Renal cortex interstitium (tissue), 11 donors: ENCODE measurements around the gene YWHAB. TPM values are rescaled to one million over a fixed set of nuclear protein-coding genes. Genes with fewer than 3 reads are reported as not detected.

ENCODE experiments used
- DNase-seq, 11 donors: peaks; one replicate each; pipeline ENCODE4 v3.0.0-alpha.2; 2013; ENCODE audit warnings: low read depth in 9 of 11, low spot score in 4 of 11; ENCODE audit errors: extremely low read depth in 1 of 11
- polyA plus RNA-seq, 3 donors: library from polyadenylated mRNA; unstranded; fragments of 120-200 nt; gene quantifications; one replicate each; pipeline ENCODE4 v1.2.1, GENCODE V29; 2013; ENCODE audit not compliant: insufficient read length in 3 of 3

YWHAB gene
- polyA plus RNA-seq, 3 donors = 203 to 250 (median 209) TPM

GRCh38 chr20:44931911-44932310, 46.4 kb downstream of the YWHAB start:
- DNase-seq = no peak

GRCh38 chr20:44932916-44933315, 47.4 kb downstream of the YWHAB start:
- DNase-seq = no peak

- no peak for DNase-seq
Measured at GRCh38 chr20:44936510-44936909, 51.0 kb downstream of the YWHAB start.

DNA sequence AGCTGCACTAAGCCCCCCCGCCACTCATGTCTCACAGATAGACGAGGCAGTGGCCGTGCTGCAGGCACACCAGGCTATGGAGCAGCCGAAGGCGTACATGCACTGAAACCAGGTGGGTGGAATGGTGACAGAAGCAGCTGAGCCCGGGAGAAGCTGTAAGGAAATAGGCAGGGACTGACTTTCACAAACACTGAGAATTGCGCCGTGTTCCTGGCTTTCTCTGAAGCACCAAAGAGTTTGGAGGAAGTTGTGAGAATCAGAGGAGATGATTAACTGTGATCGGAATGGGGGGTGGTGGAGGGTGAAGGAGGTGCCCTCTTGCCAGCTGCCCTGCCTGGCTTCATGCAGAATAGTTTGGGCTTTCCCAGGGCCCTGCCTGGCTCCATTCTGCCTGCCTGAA, 53.1 kb downstream of the YWHAB start:
- no peak for DNase-seq

DNA sequence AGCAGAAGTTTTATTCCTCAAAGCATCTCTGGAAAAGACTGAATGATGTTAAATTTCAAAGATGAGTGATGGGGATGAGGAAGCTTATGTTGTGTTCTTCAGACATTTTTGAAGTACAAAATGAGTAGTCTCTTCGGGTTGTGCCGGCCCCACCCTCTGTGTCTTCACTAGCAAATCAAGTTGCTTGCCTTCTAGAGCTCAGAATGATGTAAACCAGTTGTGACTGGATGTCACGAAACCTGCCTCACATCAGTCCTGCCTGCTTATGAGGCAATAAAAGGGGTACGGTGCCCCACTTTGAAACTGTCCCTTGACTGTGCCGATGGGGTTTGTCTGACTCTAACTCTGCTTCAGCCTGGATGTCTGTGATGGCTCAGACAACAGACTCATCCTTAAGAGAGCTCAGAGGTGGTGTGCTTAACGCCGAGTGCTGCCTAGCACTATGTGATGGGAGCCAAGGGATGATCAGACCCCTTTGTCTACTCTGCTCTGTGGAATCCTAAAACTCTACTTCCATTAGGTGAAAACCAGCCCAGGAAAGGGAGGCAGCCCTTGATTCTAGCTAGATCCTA, 55.7 kb downstream of the YWHAB start:
- no peak for DNase-seq

GRCh38 chr20:44942264-44942973, 56.9 kb downstream of the YWHAB start:
- DNase-seq = no peak

DNA sequence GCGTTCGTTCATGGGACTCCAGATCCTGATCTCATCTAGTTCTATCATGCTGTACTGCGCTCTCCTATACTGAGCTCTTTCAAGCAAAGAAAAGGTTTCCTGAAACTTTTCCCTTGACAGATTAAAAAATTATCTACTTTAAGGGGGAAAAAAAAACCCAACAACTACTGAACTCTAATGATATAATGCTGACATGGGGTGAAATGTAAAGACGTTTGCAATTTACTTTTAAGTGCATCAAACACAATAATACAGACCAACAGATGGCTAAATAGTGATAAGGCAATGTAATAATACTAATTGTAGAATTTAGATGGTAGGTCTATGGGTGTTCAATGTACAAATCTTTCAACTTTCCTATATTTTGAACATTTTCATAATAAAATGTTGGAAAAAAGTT, 58.3 kb downstream of the YWHAB start:
- DNase-seq = no peak

DNA sequence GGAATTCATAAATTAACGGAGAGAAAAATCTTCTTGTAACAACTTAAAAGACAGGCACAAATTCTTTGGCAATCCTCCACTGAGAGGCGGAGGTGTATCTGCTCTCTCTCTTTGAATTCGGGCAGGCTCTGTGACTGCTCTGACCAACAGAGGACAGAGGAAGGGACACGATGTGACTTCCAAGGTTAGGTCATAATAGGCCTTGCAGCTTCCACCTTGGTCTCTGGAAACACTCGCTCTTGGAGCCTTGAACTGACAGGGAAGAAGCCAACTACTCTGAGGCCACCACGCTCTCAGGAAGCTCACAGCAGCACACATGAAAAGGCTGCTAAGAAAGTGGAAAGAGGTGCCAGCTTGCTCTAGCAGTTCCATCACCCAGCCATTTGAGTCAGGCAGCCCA, 59.8 kb downstream of the YWHAB start:
- DNase-seq = no peak

GRCh38 chr20:44946271-44946852, 60.9 kb downstream of the YWHAB start:
- DNase-seq = no peak

DNA sequence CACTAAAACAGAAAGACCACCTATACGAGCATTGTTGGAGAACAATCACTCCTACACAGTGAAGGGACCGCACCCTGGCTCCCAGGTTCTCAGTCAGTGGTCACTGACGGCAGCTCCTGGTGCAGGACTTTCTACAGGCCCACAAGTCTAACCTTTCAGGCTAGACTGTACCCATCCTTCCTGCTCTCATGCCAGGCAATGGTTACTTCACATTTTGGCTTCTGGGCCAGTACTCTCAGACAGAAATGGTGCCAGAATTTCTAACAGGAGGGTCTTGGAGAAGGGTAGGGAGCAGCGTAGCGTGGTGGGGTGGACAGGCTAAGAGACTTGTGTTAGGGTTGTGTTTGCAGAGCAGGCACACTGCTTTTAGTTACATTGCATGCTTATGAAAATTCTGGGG, 62.6 kb downstream of the YWHAB start:
- DNase-seq = no peak

DNA sequence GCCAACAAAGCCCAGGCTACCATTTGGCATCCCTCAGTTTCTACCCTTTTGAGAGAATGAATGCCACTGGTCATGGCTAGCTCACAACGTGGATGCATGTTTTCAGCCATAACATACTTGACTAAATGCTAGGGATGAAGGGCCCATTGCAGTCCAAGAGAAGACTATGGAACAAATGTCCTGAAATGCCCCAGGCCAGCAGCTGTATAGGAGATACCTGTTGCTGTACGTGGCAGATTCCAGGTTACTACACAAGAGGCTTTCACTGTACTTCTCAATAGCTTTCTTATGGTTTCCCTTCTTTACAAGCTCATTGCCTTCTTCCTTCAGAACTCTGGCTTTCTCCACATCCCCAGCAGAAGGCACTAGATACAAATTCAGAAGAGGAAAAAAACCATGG, 63.0 kb downstream of the YWHAB start:
- DNase-seq = no peak

GRCh38 chr20:44950368-44950767, 64.9 kb downstream of the YWHAB start:
- DNase-seq = no peak

DNA sequence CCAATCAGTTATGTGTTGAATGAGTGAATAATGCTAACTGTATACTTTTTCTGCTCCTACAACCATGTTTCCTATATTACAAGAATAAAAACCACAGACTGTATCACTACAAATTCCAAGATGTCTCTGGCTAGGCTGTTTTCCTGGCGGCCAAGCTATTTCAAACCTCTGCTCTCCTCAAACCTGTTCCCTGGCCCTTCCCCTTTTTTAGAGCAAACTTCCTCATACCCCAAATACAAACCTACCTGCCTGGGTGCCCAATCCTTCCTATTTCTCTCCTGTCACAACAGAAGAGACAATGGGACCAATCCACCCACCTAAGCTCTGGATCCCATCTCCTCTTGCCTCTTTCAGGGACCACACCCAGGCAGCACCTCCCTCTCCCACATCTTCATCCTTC, 67.2 kb downstream of the YWHAB start:
- no peak for DNase-seq

DNA sequence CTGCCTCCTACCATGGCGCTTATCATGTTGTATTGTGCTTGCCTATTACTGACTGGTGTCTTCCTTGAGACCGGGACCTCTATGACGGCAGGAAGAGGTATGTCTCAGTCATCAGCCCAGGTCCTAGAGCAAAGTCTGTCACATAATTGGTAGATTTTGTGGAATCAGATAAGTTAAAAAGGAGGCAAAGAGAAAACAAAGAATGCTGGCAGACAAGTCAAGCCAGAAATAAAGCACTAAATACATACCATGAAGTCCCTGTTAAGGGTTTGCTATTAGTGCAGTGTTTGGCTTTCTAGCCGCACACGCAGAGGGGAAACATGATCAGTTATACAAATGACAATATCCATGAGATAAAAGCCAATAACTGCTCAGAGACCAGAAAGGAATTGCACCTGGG, 68.7 kb downstream of the YWHAB start:
- DNase-seq = no peak

DNA sequence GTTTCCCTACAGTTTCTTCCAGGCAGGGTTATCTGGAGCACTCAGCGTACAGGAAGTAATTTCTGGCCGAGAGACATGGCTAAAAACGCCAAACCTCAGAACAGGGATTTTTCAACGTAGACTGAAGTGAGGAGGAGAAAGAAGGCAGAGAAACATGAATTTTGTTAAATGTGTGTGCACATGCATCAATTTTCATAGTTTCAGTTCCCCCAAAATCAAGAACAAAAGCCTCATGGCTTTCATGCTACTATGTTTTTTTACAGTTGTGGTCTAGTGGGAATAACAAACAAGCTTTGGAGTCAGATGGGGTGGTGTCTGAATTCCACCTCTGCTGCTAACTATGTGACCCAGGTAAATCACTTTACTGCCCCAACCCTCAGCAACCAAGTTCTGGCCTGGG, 69.8 kb downstream of the YWHAB start:
- DNase-seq = no peak

DNA sequence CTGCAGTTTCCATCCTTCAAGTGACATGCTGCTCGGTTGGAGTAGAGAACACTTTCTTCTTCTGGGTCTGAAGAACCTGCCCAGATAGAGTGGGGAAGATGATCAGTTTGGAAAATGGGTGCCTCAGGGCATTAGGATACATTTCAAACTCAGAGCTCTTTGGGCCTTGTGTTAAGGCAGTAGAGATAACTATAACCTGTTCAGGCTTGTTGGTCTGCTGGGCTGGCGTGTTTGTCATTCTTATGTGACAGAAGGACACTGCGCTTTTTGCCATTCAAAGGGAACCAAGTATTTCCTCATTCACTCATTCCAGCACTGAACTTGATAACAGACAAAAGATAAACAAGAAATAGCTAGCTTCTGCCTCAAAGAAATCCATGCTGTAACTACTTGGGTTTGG, 70.9 kb downstream of the YWHAB start:
- no peak for DNase-seq

Other genes starting within 250 kb of the YWHAB start
- gene ADA, start 234.0 kb upstream of the YWHAB start, polyA plus RNA-seq = 1 to 10 TPM; 4.9 to 6.3 (median 5.2) TPM
- gene CCN5, start 170.3 kb upstream of the YWHAB start, polyA plus RNA-seq = under 1 TPM in 2 of 3 donors, not detected in 1; 0.17 to 0.26 TPM
- under 1 TPM; 0.06 to 0.18 (median 0.09) TPM for gene KCNK15, start 139.8 kb upstream of the YWHAB start, polyA plus RNA-seq
- 1 to 10 TPM in 1 of 3 donors, under 1 TPM in 2; 0.59 to 1.0 (median 0.62) TPM for gene RIMS4, start 75.2 kb upstream of the YWHAB start, polyA plus RNA-seq
- 100 to 1,000 TPM in 1 of 3 donors, 10 to 100 TPM in 2; 59.6 to 104 (median 62.8) TPM for gene PABPC1L, start 24.4 kb downstream of the YWHAB start, polyA plus RNA-seq
- 10 to 100 TPM; 36.8 to 42.6 (median 40.9) TPM for gene TOMM34, start 74.7 kb downstream of the YWHAB start, polyA plus RNA-seq
- gene STK4, start 80.8 kb downstream of the YWHAB start, polyA plus RNA-seq = 10 to 100 TPM; 16.7 to 20.8 (median 19.8) TPM
- gene KCNS1, start 215.4 kb downstream of the YWHAB start, polyA plus RNA-seq = under 1 TPM; 0.42 to 0.65 (median 0.62) TPM
- not detected for gene WFDC5, start 229.5 kb downstream of the YWHAB start, polyA plus RNA-seq
- not detected for gene WFDC12, start 238.8 kb downstream of the YWHAB start, polyA plus RNA-seq